Pancreas (tissue), 10 donors: ENCODE measurements around the gene TMEM121B. TPM values are rescaled to one million over a fixed set of nuclear protein-coding genes. Genes with fewer than 3 reads are reported as not detected.

ENCODE experiments used
- ATAC-seq, 4 donors: fragments of 200-7000 bp; cut with Tn5 transposase; one replicate each; pipeline versions ENCODE4 v1.8.0 to v1.9.1; 2020; ENCODE audit warnings: mild to moderate bottlenecking in 4 of 4, moderate library complexity in 4 of 4
- DNase-seq, 6 donors: peaks; one replicate each; pipeline ENCODE4 v3.0.0-alpha.2; 2020
- FAIRE-seq: peaks from 2 replicates; lab custom pipeline; 2012; peaks lifted over from hg19 to GRCh38; lab: Jason Lieb, UNC
- H3K27ac ChIP-seq, 4 donors: fragments of 200-600 bp; sonication (generic); 1 replicate in 3 of 4; 2 replicates in 1 of 4; pipeline versions ENCODE4 v1.5.0 to v1.8.0; 2020
- H3K27me3 ChIP-seq, 4 donors: fragments of 200-600 bp; one replicate each; pipeline ENCODE4 v1.8.0; 2021
- H3K36me3 ChIP-seq, 3 donors: fragments of 200-600 bp; sonication (generic) in 1 of 3; one replicate each; pipeline versions ENCODE4 v1.5.0 to v1.8.0; 2020 to 2021
- H3K4me1 ChIP-seq, 3 donors: fragments of 200-600 bp; one replicate each; pipeline ENCODE4 v1.8.0; 2021
- H3K4me3 ChIP-seq, 4 donors: fragments of 200-600 bp; sonication (generic) in 2 of 4; one replicate each; pipeline versions ENCODE4 v1.5.0 to v1.8.0; 2020 to 2021
- H3K9me3 ChIP-seq, 4 donors: fragments of 200-600 bp; one replicate each; pipeline ENCODE4 v1.8.0; 2021
- CTCF ChIP-seq, 4 donors: fragments of 200-600 bp; sonication (generic) in 3 of 4; IDR thresholded peaks; one replicate each; pipeline versions ENCODE4 v1.5.0 to v1.8.0; 2021; ENCODE audit warnings: antibody characterized with exemption in 4 of 4
- WGBS, 2 donors: extraction: QIAGEN DNeasy Blood & Tissue Kit; methylation state at CpG; one replicate each; pipeline ENCODE4 v1.1.7; 2013; 5-methylcytosine and 5-hydroxymethylcytosine counted together
- intact Hi-C, 3 donors: fragments of 100-400 bp; cut with DNase I; formaldehyde crosslinking; loops; one replicate each; pipeline versions ENCODE4 v1.11.1 to v1.14.2; 2022
- polyA plus RNA-seq, 2 donors: library from polyadenylated mRNA; stranded (reverse); fragments of 200-250 nt; gene quantifications; one replicate each; pipeline ENCODE4 v1.2.3, GENCODE V29; 2013
- total RNA-seq, 6 donors: library from RNA; stranded (reverse); fragmentation: NEBNext Ultra II Directional in 4 of 6; extraction: Animal tissue kit (Norgen Biotek cat#: 25700) in 4 of 6; gene quantifications; one replicate each; pipeline versions ENCODE4 v1.2.1 to v1.2.4, GENCODE V29; 2021 to 2023
- donor health status: healthy with polysubstance abuse.
- donor health status: DM: no; HTN: no; CAD: no; lungs with moderate emphysema.
- donor health status: DM: no; HTN: no; CAD: no.
- donor health status: control.
- donor health status: control.
- donor health status: Bipolar disorder and iron deficiency.
- donor health status: DM: yes; HTN: yes; CAD: no.
- donor health status: DM: no; HTN: no; CAD: no.
- donor health status: DM: no; HTN: no; CAD: no.
- donor health status: DM: yes; HTN: yes; CAD: no.

The TMEM121B gene
- total and polyA plus RNA-seq, 8 donors, result 0.23 to 1.00 (median 0.60) TPM

- ATAC-seq, result peak in 1 of 4 donors; percentile 22
- 34 to 35% methylated on average over 3 of the region's 3 CpGs for WGBS, 2 donors
Measured at GRCh38 chr22:17093081-17093480, 28.1 kb downstream of the TMEM121B start.

GRCh38 chr22:17091851-17092250 lies 29.3 kb downstream of the TMEM121B start:
- FAIRE-seq, result no peak
- Histone ChIP-seq H3K4me1 (peaks cover 0 to 5% (median 0%) of the 10 kb centered on the region in 3 donors), H3K27me3 (no peaks in the 10 kb centered on the region), H3K36me3 (no peaks in the 10 kb centered on the region), H3K4me3 (no peak overlapping the region), H3K27ac (no peak overlapping the region), H3K9me3 (no peaks in the 10 kb centered on the region)
- no peak for DNase-seq
- WGBS, 2 donors, result 68 to 77% methylated on average over 4 of the region's 4 CpGs
- intact Hi-C loops, result no loop called here
- ATAC-seq, result no peak
- TF ChIP-seq CTCF (IDR thresholded peaks at IDR 0.05), result no peak

More at GRCh38 chr22:17093081-17093480, 28.1 kb downstream of the TMEM121B start:
- Histone ChIP-seq H3K27me3 (no peaks in the 10 kb centered on the region), H3K36me3 (peaks cover 0 to 4% (median 0%) of the 10 kb centered on the region in 3 donors), H3K9me3 (no peaks in the 10 kb centered on the region), H3K4me3 (no peak overlapping the region), H3K27ac (no peak overlapping the region), H3K4me1 (peaks cover 0 to 5% (median 0%) of the 10 kb centered on the region in 3 donors)
- TF ChIP-seq CTCF (IDR thresholded peaks at IDR 0.05), result no peak
- FAIRE-seq (no peak), DNase-seq (no peak)
- intact Hi-C loops, result no loop called here

GRCh38 chr22:17090550-17090949 lies 30.6 kb downstream of the TMEM121B start:
- no peak overlapping the region for H3K27ac ChIP-seq
- no peaks in the 10 kb centered on the region for H3K9me3 ChIP-seq
- no peak for TF ChIP-seq CTCF (IDR thresholded peaks at IDR 0.05)
- no peak for FAIRE-seq
- no peaks in the 10 kb centered on the region for H3K27me3 ChIP-seq
- no peaks in the 10 kb centered on the region for H3K36me3 ChIP-seq
- DNase-seq, result no peak
- intact Hi-C loops, result no loop called here
- ATAC-seq, result no peak
- H3K4me1 ChIP-seq, result peaks cover 0 to 5% (median 4%) of the 10 kb centered on the region in 3 donors
- H3K4me3 ChIP-seq, result no peak overlapping the region

- Histone ChIP-seq H3K27ac (no peak overlapping the region), H3K36me3 (no peaks in the 10 kb centered on the region), H3K4me1 (peaks cover 0 to 4% (median 0%) of the 10 kb centered on the region in 3 donors), H3K27me3 (no peaks in the 10 kb centered on the region), H3K4me3 (peak overlapping the region in 1 of 4 donors; percentile 7), H3K9me3 (no peaks in the 10 kb centered on the region)
- WGBS, 2 donors, result 68% methylated on average over 12 of the region's 12 CpGs
- intact Hi-C loops, result loop anchor here in 1 of 3 donors (10.0 kb wide), 2 partner anchors 77 to 417 kb away; no protein-coding TSS in a partner anchor
- DNase-seq (no peak), FAIRE-seq (no peak), ATAC-seq (no peak)
- TF ChIP-seq CTCF (IDR thresholded peaks at IDR 0.05), result no peak
Measured at GRCh38 chr22:17087498-17088131, 33.5 kb downstream of the TMEM121B start.
